UCSD-AML1 (cell line): ENCODE results near the gene PLEKHH2.
"Not testable (repeated sequence)": the region's sequence is repeated elsewhere in the genome, so short reads cannot be mapped to it uniquely, and the experiment has no call there.

Experiments
- DNase-seq: peaks from one replicate; lab custom pipeline; 2025; ENCODE audit not compliant: unreplicated experiment; lab: John Stamatoyannopoulos, UW

Gene PLEKHH2

GRCh38 chr2:43637030-43637803, at the start of gene PLEKHH2:
TSS of gene PLEKHH2 (plus strand) at chr2:43637260. CDS start at chr2:43644674, 7,414 bp downstream.
- no peak for DNase-seq

- DNase-seq: no peak
Measured at GRCh38 chr2:43592443-43592842, 44.6 kb upstream of the PLEKHH2 start.

- no peak for DNase-seq
Measured at GRCh38 chr2:43593254-43593653, 43.8 kb upstream of the PLEKHH2 start.

GRCh38 chr2:43594875-43595274, 42.2 kb upstream of the PLEKHH2 start:
- no peak for DNase-seq

GRCh38 chr2:43595603-43596412, 41.3 kb upstream of the PLEKHH2 start, which contains the start of gene THADA:
TSS of gene THADA (minus strand) at chr2:43596038. CDS start at chr2:43592392, 3,646 bp downstream.
- DNase-seq: peak; percentile 97

- DNase-seq: not testable (repeated sequence)
Measured at GRCh38 chr2:43600596-43600995, 36.5 kb upstream of the PLEKHH2 start.

GRCh38 chr2:43604674-43605073, 32.4 kb upstream of the PLEKHH2 start:
- DNase-seq: no peak

GRCh38 chr2:43605079-43605655, 31.9 kb upstream of the PLEKHH2 start:
- peak; percentile 26 for DNase-seq

- DNase-seq: no peak
Measured at GRCh38 chr2:43605851-43606250, 31.2 kb upstream of the PLEKHH2 start.

- no peak for DNase-seq
Measured at GRCh38 chr2:43609290-43609918, 27.7 kb upstream of the PLEKHH2 start.

GRCh38 chr2:43610361-43610760, 26.7 kb upstream of the PLEKHH2 start:
- DNase-seq: no peak

GRCh38 chr2:43611987-43612894, 24.8 kb upstream of the PLEKHH2 start:
- peak; percentile 55 for DNase-seq

GRCh38 chr2:43612944-43613343, 24.1 kb upstream of the PLEKHH2 start:
- no peak for DNase-seq

- DNase-seq: no peak
Measured at GRCh38 chr2:43616967-43617680, 19.9 kb upstream of the PLEKHH2 start.

GRCh38 chr2:43619511-43619910, 17.5 kb upstream of the PLEKHH2 start:
- DNase-seq: no peak

- no peak for DNase-seq
Measured at GRCh38 chr2:43622931-43623451, 14.1 kb upstream of the PLEKHH2 start.

GRCh38 chr2:43631618-43632317, 5.3 kb upstream of the PLEKHH2 start:
- no peak for DNase-seq

GRCh38 chr2:43634604-43635306, 2.3 kb upstream of the PLEKHH2 start:
- DNase-seq: no peak
